Lower leg skin (tissue), 4 donors: ENCODE results near the gene CYP2A13. TPM values are rescaled to one million over a fixed set of nuclear protein-coding genes. Genes with fewer than 3 reads are reported as not detected.
"Not testable (repeated sequence)": the region's sequence is repeated elsewhere in the genome, so short reads cannot be mapped to it uniquely, and the experiment has no call there.

Experiments used
- DNase-seq, 2 donors: peaks; one replicate each; pipeline ENCODE4 v3.0.0-alpha.2; 2019; ENCODE audit warnings: low spot score in 2 of 2
- H3K4me3 ChIP-seq: fragments of 200-600 bp; sonication (generic); 2 replicates; pipeline ENCODE4 v1.5.1; 2017; ENCODE audit warnings: mild to moderate bottlenecking, low read depth; ENCODE audit not compliant: poor library complexity, severe bottlenecking
- CTCF ChIP-seq, 3 donors: fragments of 450-650 bp; IDR thresholded peaks; one replicate each; pipeline ENCODE4 v1.5.1; 2016; ENCODE audit warnings: antibody characterized with exemption in 3 of 3, mild to moderate bottlenecking in 3 of 3, moderate library complexity in 2 of 3
- POLR2A ChIP-seq, 2 donors: fragments of 450-650 bp; IDR thresholded peaks; one replicate each; pipeline ENCODE4 v1.6.1; 2016 to 2017; ENCODE audit warnings: antibody characterized with exemption in 2 of 2, mild to moderate bottlenecking in 1 of 2, moderate library complexity in 1 of 2
- WGBS, 2 donors: methylation state at CpG; one replicate each; pipeline ENCODE4 v1.1.5; 2018; 5-methylcytosine and 5-hydroxymethylcytosine counted together
- intact Hi-C: fragments of 100-400 bp; cut with DNase I; formaldehyde crosslinking; loops from one replicate; pipeline ENCODE4 v1.15.0; 2023; ENCODE audit warnings: low total_unique reads
- total RNA-seq, 4 donors: library from RNA; depleted of rRNA; stranded (reverse); fragments of >200 nt; gene quantifications; one replicate each; pipeline ENCODE4 v1.1.0, GENCODE V29; 2016

The CYP2A13 gene
- not detected for total RNA-seq

- H3K4me3 ChIP-seq = no peak within 1 kb of the TSS
- no peak for DNase-seq
- WGBS, 2 donors = 68 to 88% methylated on average over 2 of the region's 2 CpGs
- TF ChIP-seq CTCF (IDR thresholded peaks at IDR 0.05) = no peak
- no peak for TF ChIP-seq POLR2A (IDR thresholded peaks at IDR 0.05)
- intact Hi-C loops = no loop called here
Measured at GRCh38 chr19:41088151-41088550, at the start of gene CYP2A13. TSS of gene CYP2A13 (plus strand) at chr19:41088451. CDS start at chr19:41088472, 21 bp downstream.

GRCh38 chr19:41039806-41040205 lies 48.4 kb upstream of the CYP2A13 start:
- WGBS, 2 donors = 86 to 90% methylated on average over 1 of the region's 1 CpG
- no peak for DNase-seq
- no peak for TF ChIP-seq CTCF (IDR thresholded peaks at IDR 0.05)
- TF ChIP-seq POLR2A (IDR thresholded peaks at IDR 0.05) = no peak

GRCh38 chr19:41045095-41045494 lies 43.2 kb upstream of the CYP2A13 start:
- H3K4me3 ChIP-seq, DNase-seq, intact Hi-C loops: not testable (repeated sequence)
- WGBS, 2 donors = 72 to 73% methylated on average over 1 of the region's 1 CpG

More at GRCh38 chr19:41039806-41040205, 48.4 kb upstream of the CYP2A13 start:
- H3K4me3 ChIP-seq = no peak overlapping the region
- intact Hi-C loops = no loop called here

GRCh38 chr19:41050426-41050825 lies 37.8 kb upstream of the CYP2A13 start:
- no peak for TF ChIP-seq POLR2A (IDR thresholded peaks at IDR 0.05)
- no peak for TF ChIP-seq CTCF (IDR thresholded peaks at IDR 0.05)
- WGBS, 2 donors = 83 to 86% methylated on average over 13 of the region's 13 CpGs
- no peak overlapping the region for H3K4me3 ChIP-seq
- intact Hi-C loops = no loop called here
- peak in 1 of 2 donors; percentile 40 for DNase-seq

GRCh38 chr19:41052162-41052561 lies 36.1 kb upstream of the CYP2A13 start:
- DNase-seq, intact Hi-C loops: not testable (repeated sequence)
- WGBS, 2 donors = 84 to 85% methylated on average over 7 of the region's 7 CpGs

GRCh38 chr19:41053331-41053730 lies 34.9 kb upstream of the CYP2A13 start:
- WGBS, 2 donors = 84 to 86% methylated on average over 10 of the region's 10 CpGs
- intact Hi-C loops, DNase-seq, H3K4me3 ChIP-seq: not testable (repeated sequence)

More at GRCh38 chr19:41052162-41052561, 36.1 kb upstream of the CYP2A13 start:
- not testable (repeated sequence) for H3K4me3 ChIP-seq

GRCh38 chr19:41064974-41065569 lies 23.2 kb upstream of the CYP2A13 start:
- no peak for DNase-seq
- TF ChIP-seq POLR2A (IDR thresholded peaks at IDR 0.05) (no peak), CTCF (IDR thresholded peaks at IDR 0.05) (no peak)
- WGBS, 2 donors = 62 to 68% methylated on average over 7 of the region's 7 CpGs
- no peak overlapping the region for H3K4me3 ChIP-seq
- intact Hi-C loops = loop anchor here (5.0 kb wide), 1 partner anchor 712 kb away; no protein-coding TSS in a partner anchor
